Measurements from ENCODE around the gene OR2T35. TPM values are rescaled to one million over a fixed set of nuclear protein-coding genes. Genes with fewer than 3 reads are reported as not detected.

The OR2T35 gene
- total and polyA plus RNA-seq, 4 donors = not detected

GRCh38 chr1:248621770-248622169 lies 23.3 kb downstream of the OR2T35 start:
- no peak for DNase-seq (ENCODE audit: low spot score)
- no peak overlapping the region for H3K4me3 ChIP-seq (ENCODE audit: low read depth in 1 of 3, low read length in 3 of 3)
- no peaks in the 10 kb centered on the region for H3K36me3 ChIP-seq (ENCODE audit: control insufficient read depth in 4 of 4, insufficient read depth in 3 of 4, low read depth in 1 of 4, low read length in 3 of 4)
- 70% methylated on average over 7 of the region's 7 CpGs for WGBS
- H3K4me1 ChIP-seq (ENCODE audit: control insufficient read depth in 4 of 4, insufficient read depth in 4 of 4, low read length in 3 of 4) = no peaks in the 10 kb centered on the region
- H3K9me3 ChIP-seq (ENCODE audit: control insufficient read depth in 4 of 4, low read length in 3 of 4) = no peaks in the 10 kb centered on the region
- H3K27ac ChIP-seq (ENCODE audit: low read depth in 1 of 2, low read length in 2 of 2) = no peak overlapping the region
- no peaks in the 10 kb centered on the region for H3K27me3 ChIP-seq (ENCODE audit: control insufficient read depth in 4 of 4, insufficient read depth in 4 of 4, low read length in 3 of 4)
- H3K9ac ChIP-seq (ENCODE audit: low read depth in 1 of 2, low read length in 2 of 2) = no peak overlapping the region
- TF ChIP-seq FOXA2 (IDR thresholded peaks at IDR 0.05) (no peak), YY1 (IDR thresholded peaks at IDR 0.05) (no peak), ZBTB33 (IDR thresholded peaks at IDR 0.05) (no peak), CTCF (IDR thresholded peaks at IDR 0.05; ENCODE audit: low read depth, low read length, missing input control) (no peak), ATF3 (IDR thresholded peaks at IDR 0.05) (no peak), RAD21 (IDR thresholded peaks at IDR 0.05) (no peak), FOXA1 (IDR thresholded peaks at IDR 0.05) (no peak), RXRA (IDR thresholded peaks at IDR 0.05) (no peak), HNF4A (conservative IDR thresholded peaks at IDR 0.05) (no peak), HNF4G (IDR thresholded peaks at IDR 0.05) (no peak), REST (IDR thresholded peaks at IDR 0.05) (no peak), SP1 (IDR thresholded peaks at IDR 0.05) (no peak), MAX (IDR thresholded peaks at IDR 0.05) (no peak), EGR1 (IDR thresholded peaks at IDR 0.05; ENCODE audit: low read depth in 2 of 2) (no peak), TAF1 (conservative IDR thresholded peaks at IDR 0.05) (no peak)

- peak; percentile 55 for DNase-seq (ENCODE audit: low spot score)
- 25% methylated on average over 3 of the region's 3 CpGs for WGBS
- H3K27me3 ChIP-seq (ENCODE audit: control insufficient read depth in 4 of 4, insufficient read depth in 4 of 4, low read length in 3 of 4) = no peaks in the 10 kb centered on the region
- TF ChIP-seq NR2F2 (IDR thresholded peaks at IDR 0.05) (no peak), EGR1 (IDR thresholded peaks at IDR 0.05; ENCODE audit: low read depth in 2 of 2) (no peak), CTCF (IDR thresholded peaks at IDR 0.05; ENCODE audit: low read depth, low read length, missing input control) (peak; percentile 33), REST (IDR thresholded peaks at IDR 0.05) (no peak), YY1 (IDR thresholded peaks at IDR 0.05) (no peak), FOXA1 (IDR thresholded peaks at IDR 0.05) (no peak), ZBTB33 (IDR thresholded peaks at IDR 0.05) (no peak), RAD21 (IDR thresholded peaks at IDR 0.05) (peak; percentile 36 to 78), FOXA2 (IDR thresholded peaks at IDR 0.05) (no peak)
- H3K9me3 ChIP-seq (ENCODE audit: control insufficient read depth in 4 of 4, low read length in 3 of 4) = no peaks in the 10 kb centered on the region
- no peaks in the 10 kb centered on the region for H3K36me3 ChIP-seq (ENCODE audit: control insufficient read depth in 4 of 4, insufficient read depth in 3 of 4, low read depth in 1 of 4, low read length in 3 of 4)
- no peak overlapping the region for H3K4me3 ChIP-seq (ENCODE audit: low read depth in 1 of 3, low read length in 3 of 3)
- no peak overlapping the region for H3K27ac ChIP-seq (ENCODE audit: low read depth in 1 of 2, low read length in 2 of 2)
- H3K9ac ChIP-seq (ENCODE audit: low read depth in 1 of 2, low read length in 2 of 2) = no peak overlapping the region
- no peaks in the 10 kb centered on the region for H3K4me1 ChIP-seq (ENCODE audit: control insufficient read depth in 4 of 4, insufficient read depth in 4 of 4, low read length in 3 of 4)
Observed at GRCh38 chr1:248618878-248619277, 26.2 kb downstream of the OR2T35 start.
